AG04450 (cell line): ENCODE results near the gene HIPK2. TPM values are rescaled to one million over a fixed set of nuclear protein-coding genes. Genes with fewer than 3 reads are reported as not detected.

Experiments used
- CTCF ChIA-PET: fragments of 300-600, 350-600 bp; formaldehyde crosslinking; extraction: SDS; loops from one replicate; lab custom pipeline; 2022; ENCODE audit warnings: antibody characterized with exemption, inconsistent platforms; lab: Charles Lee
- POLR2A ChIA-PET: fragments of 350-600 bp; formaldehyde crosslinking; extraction: SDS; loops from one replicate; lab custom pipeline; 2021; ENCODE audit warnings: antibody characterized with exemption, inconsistent platforms; lab: Yijun Ruan, JAX
- DNase-seq: peaks from one replicate; pipeline ENCODE4 v3.0.0-alpha.2; 2011; ENCODE audit warnings: low read depth, low spot score
- H3K27ac ChIP-seq: one replicate; pipeline ENCODE4 v1.5.1; 2012; ENCODE audit warnings: low read depth, low read length, control low read depth
- H3K27me3 ChIP-seq: one replicate; pipeline ENCODE4 v1.6.0; 2012; ENCODE audit warnings: low read length; ENCODE audit not compliant: control insufficient read depth, insufficient read depth
- H3K4me3 ChIP-seq: 2 replicates; pipeline ENCODE4 v1.5.1; 2011; ENCODE audit warnings: mild to moderate bottlenecking, low read depth, low read length, control low read depth
- H3K9me3 ChIP-seq: 2 replicates; pipeline ENCODE4 v1.5.1; 2012; ENCODE audit warnings: low read length; ENCODE audit not compliant: control insufficient read depth, insufficient read depth
- CTCF ChIP-seq: IDR thresholded peaks from 2 replicates; pipeline ENCODE4 v1.5.1; 2011; ENCODE audit warnings: low read depth, low read length, control low read depth, inconsistent platforms
- polyA plus RNA-seq: library from polyadenylated mRNA; depleted of rRNA; stranded (reverse); fragments of >200 nt; gene quantifications from 2 replicates; pipeline ENCODE4 v1.2.3, GENCODE V29; 2011

The HIPK2 gene
- polyA plus RNA-seq, 1 experiment: 61.4 TPM

GRCh38 chr7:139797607-139798006 is 19.8 kb upstream of the HIPK2 start:
- no peaks in the 10 kb centered on the region for H3K9me3 ChIP-seq
- ChIA-PET POLR2A (interaction anchor here (0.6 to 1.0 kb wide), 2 partner anchors 33 to 56 kb away, joined by 3 read pairs; no protein-coding TSS in a partner anchor), CTCF (no interaction called here)
- TF ChIP-seq CTCF: no peak
- no peaks in the 10 kb centered on the region for H3K27me3 ChIP-seq
- no peak overlapping the region for H3K4me3 ChIP-seq
- no peak overlapping the region for H3K27ac ChIP-seq
- DNase-seq: no peak

- ChIA-PET CTCF (interaction anchor here (1.1 kb wide), 1 partner anchor 145 kb away, joined by 3 read pairs; no protein-coding TSS in a partner anchor), POLR2A (no interaction called here)
- Histone ChIP-seq H3K9me3 (no peaks in the 10 kb centered on the region), H3K27me3 (no peaks in the 10 kb centered on the region), H3K27ac (no peak overlapping the region), H3K4me3 (no peak overlapping the region)
- TF ChIP-seq CTCF: no peak
- DNase-seq: no peak
Observed at GRCh38 chr7:139791316-139791715, 13.5 kb upstream of the HIPK2 start.

- Histone ChIP-seq H3K27me3 (no peaks in the 10 kb centered on the region), H3K4me3 (no peak overlapping the region), H3K9me3 (no peaks in the 10 kb centered on the region), H3K27ac (no peak overlapping the region)
- CTCF ChIA-PET: interaction anchor here (1.2 to 2.2 kb wide), 2 partner anchors 139 to 166 kb away, joined by 5 read pairs; no protein-coding TSS in a partner anchor
- DNase-seq: no peak
- no peak for TF ChIP-seq CTCF
- POLR2A ChIA-PET: no interaction called here
Observed at GRCh38 chr7:139784648-139785047, 6.8 kb upstream of the HIPK2 start.

GRCh38 chr7:139783647-139784385 is 6.0 kb upstream of the HIPK2 start:
- Histone ChIP-seq H3K9me3 (no peaks in the 10 kb centered on the region), H3K27ac (no peak overlapping the region), H3K27me3 (no peaks in the 10 kb centered on the region), H3K4me3 (no peak overlapping the region)
- no peak for TF ChIP-seq CTCF
- POLR2A ChIA-PET: no interaction called here
- CTCF ChIA-PET: interaction anchor here (0.5 to 2.2 kb wide), 3 partner anchors 11 to 165 kb away, joined by 3 to 5 read pairs (median 5); no protein-coding TSS in a partner anchor
- no peak for DNase-seq

- ChIA-PET POLR2A (no interaction called here), CTCF (interaction anchor here (0.5 to 2.2 kb wide), 2 partner anchors 10 to 164 kb away, joined by 3 to 5 read pairs; no protein-coding TSS in a partner anchor)
- no peaks in the 10 kb centered on the region for H3K27me3 ChIP-seq
- no peak overlapping the region for H3K27ac ChIP-seq
- no peak for TF ChIP-seq CTCF
- H3K4me3 ChIP-seq: no peak overlapping the region
- no peaks in the 10 kb centered on the region; the same call in 1 of the 2 replicates for H3K9me3 ChIP-seq
- DNase-seq: no peak
Observed at GRCh38 chr7:139782932-139783331, 5.1 kb upstream of the HIPK2 start.
